ENCODE results near the gene CLDN17. TPM values are rescaled to one million over a fixed set of nuclear protein-coding genes. Genes with fewer than 3 reads are reported as not detected.

CLDN17 gene
- total RNA-seq, 3 donors from 2014 or later (not counting 1 experiment from before 2014, with no cell fraction given) = not detected

DNA sequence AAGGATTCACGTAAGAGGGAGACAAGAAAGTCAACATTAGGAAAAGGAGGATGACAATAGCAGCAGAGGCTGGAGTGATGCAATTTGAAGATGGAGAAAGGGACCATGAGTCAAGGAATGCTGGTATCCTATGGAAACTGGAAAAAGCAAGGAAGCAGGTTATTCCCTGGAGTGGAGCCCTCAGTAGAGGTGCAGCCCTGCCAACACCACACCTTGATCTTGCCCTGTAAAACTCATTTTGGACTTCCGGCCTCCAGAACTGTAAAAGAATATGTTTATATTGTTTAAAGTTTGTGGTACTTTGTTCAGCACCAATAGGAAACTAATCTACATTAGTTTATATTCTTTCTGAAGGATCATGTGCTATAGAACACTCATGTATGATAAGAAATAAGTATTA is 19.6 kb upstream of the CLDN17 start:
- no peak for TF ChIP-seq CTCF (IDR thresholded peaks at IDR 0.05)
- intact Hi-C loops (cut with micrococcal nuclease) = no loop called here
- no peaks in the 10 kb centered on the region for H3K9me3 ChIP-seq (ENCODE audit: control insufficient read depth, insufficient read depth, low read length)
- Mint-ChIP-seq H3K27ac (no peak overlapping the region), H3K4me1 (no peaks in the 10 kb centered on the region), H3K4me3 (no peak overlapping the region), H3K36me3 (no peaks in the 10 kb centered on the region), H3K9me3 (peaks cover 6 to 8% of the 10 kb centered on the region in 2 donors), H3K27me3 (ENCODE audit: low read depth in 2 of 2) (no peaks in the 10 kb centered on the region)
- H3K27me3 ChIP-seq (ENCODE audit: control insufficient read depth, insufficient read depth, low read length) = no peaks in the 10 kb centered on the region
- WGBS (ENCODE audit: insufficient coverage) = 86% methylated on average over 1 of the region's 2 CpGs
- H3K27ac ChIP-seq (ENCODE audit: low read length) = no peak overlapping the region
- H3K36me3 ChIP-seq (ENCODE audit: control insufficient read depth, insufficient read depth, low read length) = no peaks in the 10 kb centered on the region
- ATAC-seq (no peak), DNase-seq (no peak)
- H3K4me1 ChIP-seq (ENCODE audit: control insufficient read depth, insufficient read depth, low read length) = no peaks in the 10 kb centered on the region
- H3K4me3 ChIP-seq (ENCODE audit: low read length) = no peak overlapping the region

GRCh38 chr21:30168086-30168485 is 1.5 kb upstream of the CLDN17 start:
- H3K4me1 Mint-ChIP-seq = no peaks in the 10 kb centered on the region
- no peaks in the 10 kb centered on the region for H3K36me3 Mint-ChIP-seq
- H3K4me1 ChIP-seq (ENCODE audit: control insufficient read depth, insufficient read depth, low read length) = no peaks in the 10 kb centered on the region
- H3K27ac Mint-ChIP-seq = no peak overlapping the region
- no peak for TF ChIP-seq CTCF (IDR thresholded peaks at IDR 0.05)
- intact Hi-C loops (cut with micrococcal nuclease) = no loop called here
- DNase-seq (no peak), ATAC-seq (no peak)
- no peak overlapping the region for H3K4me3 ChIP-seq (ENCODE audit: low read length)
- no peaks in the 10 kb centered on the region for H3K27me3 ChIP-seq (ENCODE audit: control insufficient read depth, insufficient read depth, low read length)
- 98% methylated on average over 3 of the region's 3 CpGs for WGBS (ENCODE audit: insufficient coverage)
- H3K9me3 Mint-ChIP-seq = peaks cover 12 to 18% of the 10 kb centered on the region in 2 donors
- H3K27ac ChIP-seq (ENCODE audit: low read length) = no peak overlapping the region
- H3K27me3 Mint-ChIP-seq (ENCODE audit: low read depth in 2 of 2) = no peaks in the 10 kb centered on the region
- no peaks in the 10 kb centered on the region for H3K9me3 ChIP-seq (ENCODE audit: control insufficient read depth, insufficient read depth, low read length)
- H3K36me3 ChIP-seq (ENCODE audit: control insufficient read depth, insufficient read depth, low read length) = no peaks in the 10 kb centered on the region
- H3K4me3 Mint-ChIP-seq = no peak overlapping the region

GRCh38 chr21:30166171-30166570 is 434 bp downstream of the CLDN17 start:
- H3K27me3 Mint-ChIP-seq (ENCODE audit: low read depth in 2 of 2) = no peaks in the 10 kb centered on the region
- H3K4me3 ChIP-seq (ENCODE audit: low read length) = no peak overlapping the region
- no peak for DNase-seq
- no peaks in the 10 kb centered on the region for H3K36me3 Mint-ChIP-seq
- no peak overlapping the region for H3K27ac Mint-ChIP-seq
- H3K9me3 ChIP-seq (ENCODE audit: control insufficient read depth, insufficient read depth, low read length) = no peaks in the 10 kb centered on the region
- no peaks in the 10 kb centered on the region for H3K4me1 ChIP-seq (ENCODE audit: control insufficient read depth, insufficient read depth, low read length)
- WGBS (ENCODE audit: insufficient coverage) = 93% methylated on average over 9 of the region's 9 CpGs
- peaks cover 12 to 15% of the 10 kb centered on the region in 2 donors for H3K9me3 Mint-ChIP-seq
- no peak overlapping the region for H3K4me3 Mint-ChIP-seq
- no peaks in the 10 kb centered on the region for H3K27me3 ChIP-seq (ENCODE audit: control insufficient read depth, insufficient read depth, low read length)
- H3K36me3 ChIP-seq (ENCODE audit: control insufficient read depth, insufficient read depth, low read length) = no peaks in the 10 kb centered on the region
- no peak for ATAC-seq
- H3K27ac ChIP-seq (ENCODE audit: low read length) = no peak overlapping the region
- TF ChIP-seq CTCF (IDR thresholded peaks at IDR 0.05) = no peak
- no peaks in the 10 kb centered on the region for H3K4me1 Mint-ChIP-seq
- intact Hi-C loops (cut with micrococcal nuclease) = no loop called here

GRCh38 chr21:30164796-30165195 is 1.8 kb downstream of the CLDN17 start:
- H3K4me1 Mint-ChIP-seq = no peaks in the 10 kb centered on the region
- no peak for TF ChIP-seq CTCF (IDR thresholded peaks at IDR 0.05)
- intact Hi-C loops (cut with micrococcal nuclease) = no loop called here

More at GRCh38 chr21:30164796-30165195, 1.8 kb downstream of the CLDN17 start:
- H3K4me1 ChIP-seq (ENCODE audit: control insufficient read depth, insufficient read depth, low read length) = no peaks in the 10 kb centered on the region
- no peak for ATAC-seq
- no peak overlapping the region for H3K4me3 Mint-ChIP-seq
- no peaks in the 10 kb centered on the region for H3K9me3 ChIP-seq (ENCODE audit: control insufficient read depth, insufficient read depth, low read length)
- no peaks in the 10 kb centered on the region for H3K36me3 Mint-ChIP-seq
- H3K4me3 ChIP-seq (ENCODE audit: low read length) = no peak overlapping the region
- H3K27ac Mint-ChIP-seq = no peak overlapping the region
- 100% methylated on average over 1 of the region's 1 CpG for WGBS (ENCODE audit: insufficient coverage)
- no peak for DNase-seq
- H3K27me3 ChIP-seq (ENCODE audit: control insufficient read depth, insufficient read depth, low read length) = no peaks in the 10 kb centered on the region
- H3K9me3 Mint-ChIP-seq = peaks cover 4 to 14% of the 10 kb centered on the region in 2 donors
- no peaks in the 10 kb centered on the region for H3K27me3 Mint-ChIP-seq (ENCODE audit: low read depth in 2 of 2)
- H3K36me3 ChIP-seq (ENCODE audit: control insufficient read depth, insufficient read depth, low read length) = no peaks in the 10 kb centered on the region
- H3K27ac ChIP-seq (ENCODE audit: low read length) = no peak overlapping the region
